Fibroblast of lung (primary cell): ENCODE results near the gene GNLY. TPM values are rescaled to one million over a fixed set of nuclear protein-coding genes. Genes with fewer than 3 reads are reported as not detected.

Experiments
- DNase-seq, 2 donors: peaks; one replicate each; pipeline versions ENCODE4 v3.0.0 to v3.0.0-alpha.2; 2010; ENCODE audit warnings: low read depth in 2 of 2
- H2AFZ ChIP-seq: 2 replicates; pipeline ENCODE4 v1.5.1; 2012; ENCODE audit warnings: low read length, control low read depth, inconsistent platforms
- H3K27ac ChIP-seq: 2 replicates; pipeline ENCODE4 v1.5.1; 2011; ENCODE audit warnings: low read length, control low read depth; ENCODE audit not compliant: insufficient read depth
- H3K27me3 ChIP-seq: 2 replicates; pipeline ENCODE4 v1.5.1; 2011; ENCODE audit warnings: mild to moderate bottlenecking, low read length; ENCODE audit not compliant: control insufficient read depth, insufficient read depth
- H3K36me3 ChIP-seq: 2 replicates; pipeline ENCODE4 v1.5.1; 2011; ENCODE audit warnings: low read length; ENCODE audit not compliant: control insufficient read depth, insufficient read depth
- H3K4me1 ChIP-seq: 2 replicates; pipeline ENCODE4 v1.5.1; 2011; ENCODE audit warnings: low read length; ENCODE audit not compliant: control insufficient read depth, insufficient read depth; ENCODE audit errors: extremely low read depth
- H3K4me2 ChIP-seq: 2 replicates; pipeline ENCODE4 v1.5.1; 2011; ENCODE audit warnings: low read length, control low read depth; ENCODE audit not compliant: insufficient read depth; ENCODE audit errors: extremely low read depth
- H3K4me3 ChIP-seq, 4 experiments: fragments of 200-600 bp in 1 of 4; sonication (generic) in 1 of 4; replicated peaks in 1 of 4; 2 replicates each; pipeline ENCODE4 v1.5.1; 2011 to 2016; ENCODE audit warnings: low read length in 4 of 4, low read depth in 3 of 4, mild to moderate bottlenecking in 3 of 4, control low read depth in 2 of 4, inconsistent platforms in 1 of 4, mixed read lengths in 1 of 4; ENCODE audit not compliant: insufficient read depth in 1 of 4; ENCODE audit errors: control extremely low read depth in 1 of 4
- H3K79me2 ChIP-seq: 2 replicates; pipeline ENCODE4 v1.5.1; 2012; ENCODE audit warnings: mild to moderate bottlenecking, low read length, inconsistent platforms; ENCODE audit not compliant: control insufficient read depth, insufficient read depth
- H3K9ac ChIP-seq: 2 replicates; pipeline ENCODE4 v1.5.1; 2011; ENCODE audit warnings: mild to moderate bottlenecking, low read length, control low read depth; ENCODE audit not compliant: insufficient read depth
- H3K9me3 ChIP-seq: 2 replicates; pipeline ENCODE4 v1.5.1; 2012; ENCODE audit warnings: low read depth, low read length; ENCODE audit not compliant: control insufficient read depth, insufficient read depth
- H4K20me1 ChIP-seq: 2 replicates; pipeline ENCODE4 v1.5.1; 2011; ENCODE audit warnings: low read length; ENCODE audit not compliant: control insufficient read depth, insufficient read depth; ENCODE audit errors: extremely low read depth
- EZH2 ChIP-seq: IDR thresholded peaks from 2 replicates; pipeline ENCODE4 v1.5.1; 2012; ENCODE audit warnings: low read length, control low read depth, mild to moderate bottlenecking; ENCODE audit errors: missing control alignments
- polyA plus RNA-seq, 2 donors: library from polyadenylated mRNA; depleted of rRNA in 1 of 2; stranded (reverse) in 1 of 2; unstranded in 1 of 2; fragments of >200 nt; gene quantifications; 2 replicates each; pipeline ENCODE4 v1.2.1, GENCODE V29; 2011 to 2012; ENCODE audit warnings: missing spikeins in 1 of 2
- total RNA-seq: library from RNA; depleted of rRNA; stranded (reverse); fragments of >200 nt; gene quantifications from 2 replicates; pipeline ENCODE4 v1.2.1, GENCODE V29; 2014
- TF ChIP-seq, protein P1 (sequence below), 2 donors: IDR thresholded peaks in 1 of 2; conservative IDR thresholded peaks in 1 of 2; 1 replicate in 1 of 2; 2 replicates in 1 of 2; pipeline ENCODE4 v1.5.1; 2011 to 2012; ENCODE audit warnings: low read length in 2 of 2, control low read depth in 1 of 2, inconsistent platforms in 1 of 2, low read depth in 1 of 2, mild to moderate bottlenecking in 1 of 2

The GNLY gene
- total and polyA plus RNA-seq, 2 donors (not counting 1 experiment from before 2014, with no cell fraction given) = under 0.01 TPM; not detected in 1

DNA sequence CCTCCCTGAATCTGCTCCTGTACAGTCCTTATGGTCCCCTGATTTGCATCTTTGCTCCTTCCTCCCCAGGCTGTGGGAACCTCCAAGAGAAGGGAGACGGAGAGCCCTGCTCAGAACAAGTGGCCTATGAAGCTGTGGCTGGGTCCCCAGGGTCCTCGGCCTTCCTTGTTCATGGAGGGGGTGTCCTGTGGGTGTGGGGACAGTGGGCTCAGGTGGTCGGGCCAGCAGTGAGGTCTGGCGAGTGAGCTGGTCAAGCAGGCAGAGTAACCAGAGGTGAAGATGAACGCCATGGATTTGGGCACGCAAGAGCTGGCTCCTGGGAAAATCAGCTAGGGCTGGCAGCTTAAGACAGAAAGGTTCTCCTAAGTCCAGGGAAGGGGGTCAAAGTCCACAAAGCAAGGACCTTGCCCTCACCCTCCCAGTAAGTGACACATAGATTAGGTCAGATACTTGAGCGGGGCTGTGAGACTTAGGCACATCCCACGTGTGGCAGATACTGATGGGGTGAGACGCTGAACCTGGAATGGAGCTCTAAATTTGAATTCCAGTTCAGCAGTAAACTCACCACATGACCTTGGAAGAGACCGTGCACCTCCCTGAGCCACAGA, 24.8 kb downstream of the GNLY start:
- H3K4me2 ChIP-seq = no peak overlapping the region
- no peaks in the 10 kb centered on the region for H3K27me3 ChIP-seq
- no peaks in the 10 kb centered on the region for H3K4me1 ChIP-seq
- DNase-seq = no peak
- no peaks in the 10 kb centered on the region for H3K9me3 ChIP-seq
- no peaks in the 10 kb centered on the region for H4K20me1 ChIP-seq
- no peak overlapping the region for H3K9ac ChIP-seq
- H3K79me2 ChIP-seq = no peaks in the 10 kb centered on the region
- TF ChIP-seq, protein P1, sequence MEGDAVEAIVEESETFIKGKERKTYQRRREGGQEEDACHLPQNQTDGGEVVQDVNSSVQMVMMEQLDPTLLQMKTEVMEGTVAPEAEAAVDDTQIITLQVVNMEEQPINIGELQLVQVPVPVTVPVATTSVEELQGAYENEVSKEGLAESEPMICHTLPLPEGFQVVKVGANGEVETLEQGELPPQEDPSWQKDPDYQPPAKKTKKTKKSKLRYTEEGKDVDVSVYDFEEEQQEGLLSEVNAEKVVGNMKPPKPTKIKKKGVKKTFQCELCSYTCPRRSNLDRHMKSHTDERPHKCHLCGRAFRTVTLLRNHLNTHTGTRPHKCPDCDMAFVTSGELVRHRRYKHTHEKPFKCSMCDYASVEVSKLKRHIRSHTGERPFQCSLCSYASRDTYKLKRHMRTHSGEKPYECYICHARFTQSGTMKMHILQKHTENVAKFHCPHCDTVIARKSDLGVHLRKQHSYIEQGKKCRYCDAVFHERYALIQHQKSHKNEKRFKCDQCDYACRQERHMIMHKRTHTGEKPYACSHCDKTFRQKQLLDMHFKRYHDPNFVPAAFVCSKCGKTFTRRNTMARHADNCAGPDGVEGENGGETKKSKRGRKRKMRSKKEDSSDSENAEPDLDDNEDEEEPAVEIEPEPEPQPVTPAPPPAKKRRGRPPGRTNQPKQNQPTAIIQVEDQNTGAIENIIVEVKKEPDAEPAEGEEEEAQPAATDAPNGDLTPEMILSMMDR (conservative IDR thresholded peaks at IDR 0.05 in 1 of 2, IDR thresholded peaks at IDR 0.05 in 1 of 2; ENCODE audit: low read depth in 1 of 2, low read length in 2 of 2) = no peak
- TF ChIP-seq EZH2 = no peak
- no peak overlapping the region for H3K4me3 ChIP-seq
- no peaks in the 10 kb centered on the region for H3K36me3 ChIP-seq
- no peak overlapping the region for H2AFZ ChIP-seq
- no peak overlapping the region for H3K27ac ChIP-seq

DNA sequence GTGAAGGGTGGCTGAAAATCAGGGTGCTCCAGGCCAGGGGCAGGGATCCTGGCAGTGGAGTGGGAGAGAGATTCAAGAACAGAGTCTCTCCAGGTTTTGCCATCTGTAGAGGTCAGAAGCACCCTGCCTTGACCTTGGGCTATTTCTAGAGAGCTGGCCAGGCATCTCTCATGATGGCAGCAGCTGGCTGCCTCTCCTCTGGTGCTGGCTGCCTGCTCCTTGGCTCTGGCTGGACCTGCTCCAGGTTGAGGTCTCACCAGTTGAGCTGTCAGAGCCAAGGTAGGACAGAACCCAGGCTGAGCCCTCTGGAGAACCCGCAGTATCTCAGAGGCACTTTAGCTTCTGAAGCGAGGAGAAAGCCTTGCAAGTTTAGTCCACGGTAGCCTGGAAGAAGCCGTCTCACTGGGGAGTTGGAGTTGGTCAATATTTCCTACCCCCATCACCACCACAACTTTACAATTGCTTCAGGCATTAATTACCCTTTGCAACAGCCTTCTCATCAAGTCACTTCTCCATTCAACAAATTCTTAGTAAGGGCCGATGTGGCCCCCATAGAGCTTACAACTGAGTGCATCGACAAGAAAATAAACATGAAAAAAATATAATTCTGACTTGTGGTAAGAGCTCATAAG, 25.6 kb downstream of the GNLY start:
- Histone ChIP-seq H3K79me2 (no peaks in the 10 kb centered on the region), H3K27me3 (no peaks in the 10 kb centered on the region), H3K4me3 (no peak overlapping the region), H3K4me1 (no peaks in the 10 kb centered on the region), H3K9ac (no peak overlapping the region), H2AFZ (no peak overlapping the region), H4K20me1 (no peaks in the 10 kb centered on the region), H3K36me3 (no peaks in the 10 kb centered on the region), H3K9me3 (no peaks in the 10 kb centered on the region), H3K4me2 (no peak overlapping the region), H3K27ac (no peak overlapping the region)
- DNase-seq = no peak
- TF ChIP-seq, protein P1 (conservative IDR thresholded peaks at IDR 0.05 in 1 of 2, IDR thresholded peaks at IDR 0.05 in 1 of 2; ENCODE audit: low read depth in 1 of 2, low read length in 2 of 2) = no peak
- no peak for TF ChIP-seq EZH2

DNA sequence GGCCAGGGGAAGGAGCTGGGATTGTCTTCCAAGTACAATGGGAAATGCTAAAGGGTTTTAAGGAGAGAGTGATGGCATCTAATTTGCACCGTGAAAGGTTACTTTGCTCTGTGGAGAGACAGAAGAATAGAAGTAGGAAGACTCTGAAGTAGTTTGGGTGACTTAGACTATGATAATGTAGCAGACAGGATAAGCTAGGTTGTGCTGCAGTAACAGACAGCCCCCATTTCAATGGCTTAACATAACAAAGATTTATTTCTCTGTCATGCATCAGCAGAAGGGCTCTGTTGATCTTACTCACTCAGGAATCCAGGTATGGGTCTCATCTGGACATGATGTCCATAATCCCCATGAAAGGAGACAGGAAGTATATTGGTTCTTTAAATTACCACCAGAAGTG, 26.4 kb downstream of the GNLY start:
- TF ChIP-seq EZH2 = no peak
- TF ChIP-seq, protein P1 (conservative IDR thresholded peaks at IDR 0.05 in 1 of 2, IDR thresholded peaks at IDR 0.05 in 1 of 2; ENCODE audit: low read depth in 1 of 2, low read length in 2 of 2) = no peak
- no peak overlapping the region for H3K4me3 ChIP-seq
- H4K20me1 ChIP-seq = no peaks in the 10 kb centered on the region
- H3K36me3 ChIP-seq = no peaks in the 10 kb centered on the region
- no peaks in the 10 kb centered on the region for H3K4me1 ChIP-seq
- no peaks in the 10 kb centered on the region for H3K27me3 ChIP-seq
- no peaks in the 10 kb centered on the region for H3K9me3 ChIP-seq
- no peaks in the 10 kb centered on the region for H3K79me2 ChIP-seq
- H3K9ac ChIP-seq = no peak overlapping the region
- H2AFZ ChIP-seq = no peak overlapping the region
- H3K27ac ChIP-seq = no peak overlapping the region
- DNase-seq = no peak
- no peak overlapping the region for H3K4me2 ChIP-seq
